HG03460 (cell line): Measurements from ENCODE around the gene PRDM4.

ENCODE experiments used
- ATAC-seq: cut with Tn5 transposase; IDR thresholded peaks from one replicate; pipeline ENCODE4 v1.9.1; 2021; ENCODE audit not compliant: unreplicated experiment

PRDM4 gene, protein sequence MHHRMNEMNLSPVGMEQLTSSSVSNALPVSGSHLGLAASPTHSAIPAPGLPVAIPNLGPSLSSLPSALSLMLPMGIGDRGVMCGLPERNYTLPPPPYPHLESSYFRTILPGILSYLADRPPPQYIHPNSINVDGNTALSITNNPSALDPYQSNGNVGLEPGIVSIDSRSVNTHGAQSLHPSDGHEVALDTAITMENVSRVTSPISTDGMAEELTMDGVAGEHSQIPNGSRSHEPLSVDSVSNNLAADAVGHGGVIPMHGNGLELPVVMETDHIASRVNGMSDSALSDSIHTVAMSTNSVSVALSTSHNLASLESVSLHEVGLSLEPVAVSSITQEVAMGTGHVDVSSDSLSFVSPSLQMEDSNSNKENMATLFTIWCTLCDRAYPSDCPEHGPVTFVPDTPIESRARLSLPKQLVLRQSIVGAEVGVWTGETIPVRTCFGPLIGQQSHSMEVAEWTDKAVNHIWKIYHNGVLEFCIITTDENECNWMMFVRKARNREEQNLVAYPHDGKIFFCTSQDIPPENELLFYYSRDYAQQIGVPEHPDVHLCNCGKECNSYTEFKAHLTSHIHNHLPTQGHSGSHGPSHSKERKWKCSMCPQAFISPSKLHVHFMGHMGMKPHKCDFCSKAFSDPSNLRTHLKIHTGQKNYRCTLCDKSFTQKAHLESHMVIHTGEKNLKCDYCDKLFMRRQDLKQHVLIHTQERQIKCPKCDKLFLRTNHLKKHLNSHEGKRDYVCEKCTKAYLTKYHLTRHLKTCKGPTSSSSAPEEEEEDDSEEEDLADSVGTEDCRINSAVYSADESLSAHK

GRCh38 chr12:107760809-107761501, at the start of gene PRDM4:
Gene PRDM4 (minus strand): TSS chr12:107761137. CDS start chr12:107760515, 622 bp downstream.
- peak; percentile 95 for ATAC-seq

- no peak for ATAC-seq
Observed at GRCh38 chr12:107807471-107808150, 46.7 kb upstream of the PRDM4 start.

- no peak for ATAC-seq
Observed at GRCh38 chr12:107805488-107806180, 44.7 kb upstream of the PRDM4 start.

- ATAC-seq: no peak
Observed at GRCh38 chr12:107803092-107803491, 42.2 kb upstream of the PRDM4 start.

DNA sequence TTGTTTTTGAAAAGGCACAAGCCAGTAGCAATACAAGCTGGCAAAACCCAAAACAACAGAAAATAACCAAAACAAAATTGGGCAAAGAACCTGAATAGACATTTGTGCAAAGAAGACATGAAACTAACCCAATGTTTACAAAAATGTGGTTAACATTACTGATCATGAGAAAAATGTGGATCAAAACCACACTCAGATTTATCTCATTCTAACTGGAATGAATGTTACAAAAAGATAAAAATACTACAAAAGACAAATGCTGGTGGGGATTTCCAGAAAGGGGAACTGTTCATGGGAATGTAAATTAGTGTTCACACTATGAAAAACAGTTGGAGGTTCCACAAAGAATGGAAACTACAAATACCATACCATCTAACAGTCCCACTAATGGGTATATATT, 40.2 kb upstream of the PRDM4 start:
- no peak for ATAC-seq

- ATAC-seq: no peak
Observed at GRCh38 chr12:107798580-107798979, 37.6 kb upstream of the PRDM4 start.

- no peak for ATAC-seq
Observed at GRCh38 chr12:107794451-107794850, 33.5 kb upstream of the PRDM4 start.

DNA sequence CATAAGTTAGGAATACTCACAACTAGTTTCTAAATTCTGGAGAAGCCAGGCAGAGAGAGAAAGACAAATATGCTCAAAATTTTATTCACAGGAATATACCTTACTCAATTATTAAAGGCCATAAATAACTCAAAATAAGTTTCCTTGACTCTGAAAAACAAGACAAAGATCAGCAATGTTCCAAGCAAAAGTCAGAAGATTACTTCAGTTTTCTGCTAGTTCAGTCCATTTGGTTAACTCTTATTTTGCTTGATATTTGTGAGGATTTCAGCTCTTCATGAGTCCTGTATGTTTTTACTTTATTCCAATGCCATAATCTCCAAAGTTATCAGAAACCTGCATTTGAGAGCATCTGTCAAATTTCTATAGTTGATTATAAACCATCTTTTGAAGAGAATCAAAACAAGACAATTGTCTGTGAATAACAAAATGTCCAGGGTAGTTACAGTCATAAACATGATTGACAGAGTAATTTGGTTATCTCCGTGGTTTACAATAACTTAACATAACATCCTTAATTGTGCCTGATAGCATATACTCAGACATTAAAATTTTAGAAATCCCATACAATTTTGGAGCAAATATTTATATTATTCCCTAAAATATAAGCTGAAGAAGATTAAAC, 30.6 kb upstream of the PRDM4 start:
- no peak for ATAC-seq

GRCh38 chr12:107788690-107789458, 27.9 kb upstream of the PRDM4 start:
- ATAC-seq: no peak

DNA sequence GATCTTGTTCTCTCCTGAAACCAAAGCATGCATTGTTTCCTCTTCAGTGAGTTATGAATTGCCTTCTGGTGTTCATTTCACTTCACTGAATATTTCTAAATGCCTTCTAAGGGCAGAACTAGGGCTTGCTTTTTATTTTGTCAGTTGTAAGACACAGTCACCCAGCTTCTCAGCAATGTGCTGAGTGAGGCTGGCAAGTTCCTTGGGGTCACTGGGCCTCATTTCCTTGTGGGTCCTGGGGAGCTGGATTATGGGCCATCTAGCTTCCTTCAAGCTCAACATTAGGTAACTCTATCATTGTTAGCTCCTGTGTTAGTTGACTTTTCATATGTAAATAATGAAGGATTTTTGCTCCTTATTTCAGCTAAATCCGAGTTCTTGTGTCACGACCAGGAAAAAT, 27.3 kb upstream of the PRDM4 start:
- ATAC-seq: no peak

GRCh38 chr12:107783406-107784376, 22.8 kb upstream of the PRDM4 start:
- peak; percentile 64 for ATAC-seq

GRCh38 chr12:107782067-107782466, 21.1 kb upstream of the PRDM4 start:
- no peak for ATAC-seq

GRCh38 chr12:107780298-107780697, 19.4 kb upstream of the PRDM4 start:
- ATAC-seq: no peak

GRCh38 chr12:107779077-107779831, 18.3 kb upstream of the PRDM4 start:
- peak; percentile 72 for ATAC-seq

DNA sequence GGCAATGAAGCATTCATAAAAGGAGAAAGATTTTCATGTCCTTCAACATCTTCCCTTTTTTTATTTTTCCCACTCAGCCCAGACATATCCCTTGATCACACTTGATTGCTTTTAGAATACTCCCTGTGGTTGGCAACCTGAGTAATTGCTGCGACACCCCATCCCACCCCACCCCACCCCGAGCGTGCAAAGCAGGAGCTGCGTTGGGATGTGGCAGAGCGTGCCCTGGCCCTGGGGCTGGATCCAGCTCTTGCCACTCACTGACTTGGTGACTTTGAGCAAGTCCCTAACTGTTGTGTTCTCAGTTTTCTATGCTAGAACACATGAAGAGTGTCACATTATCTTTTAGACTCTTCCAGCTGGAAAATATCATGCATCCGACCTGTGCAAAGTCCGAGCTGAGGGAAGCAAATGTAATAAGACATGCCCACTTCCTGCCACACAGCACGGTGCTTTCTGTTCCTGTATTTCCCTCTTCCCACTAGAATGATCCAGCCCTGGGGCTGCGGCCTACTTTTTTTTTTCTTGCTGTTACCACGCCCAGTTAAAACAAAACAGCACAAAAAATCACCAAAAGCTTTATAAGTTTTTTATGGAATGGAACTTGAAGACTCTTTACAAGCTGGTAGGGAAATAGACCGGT, 17.6 kb upstream of the PRDM4 start:
- no peak for ATAC-seq

DNA sequence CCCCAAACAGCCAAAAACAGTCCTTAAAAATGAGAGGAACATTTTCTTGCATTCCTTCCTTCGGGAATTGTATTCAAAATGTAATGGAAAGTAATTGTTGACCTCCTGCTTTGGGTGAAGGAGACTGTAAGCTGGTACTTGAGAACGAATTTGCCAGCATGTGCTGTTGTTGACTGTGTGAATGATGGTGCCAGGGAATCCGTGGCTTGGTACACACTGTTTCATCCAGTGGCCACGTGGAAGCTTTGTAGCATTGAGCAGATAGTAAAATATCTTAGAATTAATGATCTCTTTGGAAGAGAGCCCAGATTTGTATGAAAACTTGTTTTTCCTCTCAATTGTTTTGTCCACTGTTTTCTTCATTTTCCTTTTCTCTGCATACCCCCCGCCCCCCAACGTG, 15.2 kb upstream of the PRDM4 start:
- ATAC-seq: no peak
